ENCODE results near the gene ANKRD65.

- TF ChIP-seq POLR2A (IDR thresholded peaks at IDR 0.05; ENCODE audit: low read depth, low read length) (no peak), POLR2AphosphoS5 (IDR thresholded peaks at IDR 0.05; ENCODE audit: low read depth, low read length) (no peak), POU2F2 (IDR thresholded peaks at IDR 0.05; ENCODE audit: low read depth, low read length) (no peak)
Observed at GRCh38 chr1:1437904-1438376, 16.9 kb upstream of the ANKRD65 start.

Data from GM12891 (cell line).